ACC112 (cell line): ENCODE results near the gene C17orf75.

Experiments
- H2AFZ ChIP-seq: fragments of 200-600 bp; sonication (generic); one replicate; pipeline ENCODE4 v1.6.0; 2017; ENCODE audit warnings: antibody characterized with exemption, low read length; ENCODE audit not compliant: unreplicated experiment
- H3K27ac ChIP-seq: fragments of 200-600 bp; sonication (generic); 2 replicates; pipeline ENCODE4 v1.5.1; 2014; ENCODE audit warnings: low read depth, mild to moderate bottlenecking, antibody characterized with exemption, low read length, moderate library complexity
- H3K27me3 ChIP-seq: fragments of 200-600 bp; sonication (generic); 2 replicates; pipeline ENCODE4 v1.6.1; 2014; ENCODE audit warnings: mild to moderate bottlenecking, antibody characterized with exemption, low read length, moderate library complexity, mixed read lengths; ENCODE audit not compliant: insufficient read depth
- H3K36me3 ChIP-seq: fragments of 200-600 bp; sonication (generic); 2 replicates; pipeline ENCODE4 v1.6.1; 2016; ENCODE audit warnings: mild to moderate bottlenecking, antibody characterized with exemption, low read length, moderate library complexity, mixed read lengths; ENCODE audit not compliant: insufficient read depth
- H3K4me1 ChIP-seq: fragments of 200-600 bp; sonication (generic); one replicate; pipeline ENCODE4 v1.6.1; 2016; ENCODE audit warnings: low read length, mixed read lengths; ENCODE audit not compliant: insufficient read depth, unreplicated experiment, control insufficient read depth
- H3K4me3 ChIP-seq: fragments of 200-600 bp; sonication (generic); 2 replicates; pipeline ENCODE4 v1.5.1; 2014; ENCODE audit warnings: mild to moderate bottlenecking, low read depth, low read length
- H3K79me2 ChIP-seq: fragments of 200-600 bp; sonication (generic); one replicate; pipeline ENCODE4 v1.6.0; 2016; ENCODE audit warnings: low read length; ENCODE audit not compliant: control insufficient read depth, unreplicated experiment, insufficient read depth

Gene C17orf75

DNA sequence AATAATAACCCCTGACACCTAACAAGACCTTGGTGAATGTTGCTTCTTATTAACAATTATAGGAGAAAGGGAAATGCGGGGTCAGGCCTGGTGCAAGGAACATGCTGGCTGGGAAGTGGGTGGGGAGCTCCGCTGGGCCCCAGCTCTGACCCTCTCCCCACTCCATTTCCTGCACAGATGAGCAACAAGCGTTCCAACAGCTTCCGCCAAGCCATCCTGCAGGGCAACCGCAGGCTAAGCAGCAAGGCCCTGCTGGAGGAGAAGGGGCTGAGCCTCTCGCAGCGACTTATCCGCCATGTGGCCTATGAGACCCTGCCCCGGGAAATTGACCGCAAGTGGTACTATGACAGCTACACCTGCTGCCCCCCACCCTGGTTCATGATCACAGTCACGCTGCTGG lies 53.4 kb downstream of the C17orf75 start:
- H3K4me3 ChIP-seq = no peak overlapping the region
- H3K27ac ChIP-seq = no peak overlapping the region
- H3K79me2 ChIP-seq = no peaks in the 10 kb centered on the region
- no peaks in the 10 kb centered on the region for H3K27me3 ChIP-seq
- no peaks in the 10 kb centered on the region for H3K36me3 ChIP-seq
- H3K4me1 ChIP-seq = peaks cover 6% of the 10 kb centered on the region
- H2AFZ ChIP-seq = no peak overlapping the region

DNA sequence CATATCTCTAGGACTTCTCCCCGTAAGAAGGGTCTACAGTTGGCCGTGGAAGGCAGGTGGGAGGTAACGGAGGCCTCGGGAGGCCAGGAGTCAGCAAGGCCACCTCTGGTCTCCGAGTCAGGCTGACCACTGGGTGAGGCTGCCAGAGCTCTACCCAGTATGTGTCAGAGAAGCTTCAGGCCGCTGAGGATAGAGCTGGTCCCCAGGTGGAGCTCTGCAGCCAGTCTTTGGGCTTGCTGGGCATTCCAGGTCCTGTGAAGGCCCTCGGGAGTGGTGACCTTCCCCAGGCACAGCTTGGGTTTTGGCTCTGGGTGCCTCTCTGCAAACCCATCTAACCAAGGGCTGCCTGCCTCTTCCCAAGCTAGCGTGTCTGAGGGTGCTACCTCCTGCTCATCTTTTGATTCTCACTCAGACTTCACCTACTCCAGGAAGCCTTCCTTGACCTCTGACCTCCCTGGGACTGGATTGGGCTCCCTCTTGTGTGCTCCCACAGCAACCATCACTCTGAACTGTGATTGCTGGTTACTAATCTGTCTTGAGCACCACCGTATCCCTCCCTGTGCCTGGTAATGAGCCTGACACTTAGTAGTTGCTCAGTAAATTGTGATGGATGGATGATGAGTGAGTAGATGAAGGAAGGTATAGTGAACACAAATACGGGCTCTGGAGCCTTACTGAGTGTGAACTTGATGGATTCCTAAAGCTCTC lies 54.0 kb downstream of the C17orf75 start:
- Histone ChIP-seq H2AFZ (no peak overlapping the region), H3K4me1 (peaks cover 9% of the 10 kb centered on the region), H3K27ac (no peak overlapping the region), H3K79me2 (no peaks in the 10 kb centered on the region), H3K4me3 (no peak overlapping the region), H3K27me3 (no peaks in the 10 kb centered on the region), H3K36me3 (no peaks in the 10 kb centered on the region)

DNA sequence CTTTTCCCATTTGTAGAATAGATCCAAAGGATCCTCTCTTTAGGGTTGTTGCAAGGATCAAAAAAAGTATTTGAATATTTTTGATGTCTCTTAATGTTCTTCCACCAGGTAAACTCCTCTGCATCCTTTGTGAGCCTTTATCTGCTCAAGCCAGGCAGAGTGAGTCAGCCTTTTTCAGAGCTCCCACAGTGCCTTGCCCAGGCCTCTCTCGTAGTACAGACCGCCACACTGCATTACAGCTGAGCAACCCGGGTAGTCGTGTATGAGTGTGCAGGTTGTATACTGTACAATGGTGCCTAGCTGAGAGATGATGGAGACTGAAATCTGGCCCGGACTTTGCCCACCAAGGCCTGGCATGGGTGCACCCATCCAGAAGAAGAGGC lies 55.5 kb downstream of the C17orf75 start:
- Histone ChIP-seq H3K27me3 (no peaks in the 10 kb centered on the region), H3K4me1 (peaks cover 9% of the 10 kb centered on the region), H3K36me3 (no peaks in the 10 kb centered on the region), H2AFZ (no peak overlapping the region), H3K79me2 (no peaks in the 10 kb centered on the region), H3K4me3 (no peak overlapping the region), H3K27ac (no peak overlapping the region)

DNA sequence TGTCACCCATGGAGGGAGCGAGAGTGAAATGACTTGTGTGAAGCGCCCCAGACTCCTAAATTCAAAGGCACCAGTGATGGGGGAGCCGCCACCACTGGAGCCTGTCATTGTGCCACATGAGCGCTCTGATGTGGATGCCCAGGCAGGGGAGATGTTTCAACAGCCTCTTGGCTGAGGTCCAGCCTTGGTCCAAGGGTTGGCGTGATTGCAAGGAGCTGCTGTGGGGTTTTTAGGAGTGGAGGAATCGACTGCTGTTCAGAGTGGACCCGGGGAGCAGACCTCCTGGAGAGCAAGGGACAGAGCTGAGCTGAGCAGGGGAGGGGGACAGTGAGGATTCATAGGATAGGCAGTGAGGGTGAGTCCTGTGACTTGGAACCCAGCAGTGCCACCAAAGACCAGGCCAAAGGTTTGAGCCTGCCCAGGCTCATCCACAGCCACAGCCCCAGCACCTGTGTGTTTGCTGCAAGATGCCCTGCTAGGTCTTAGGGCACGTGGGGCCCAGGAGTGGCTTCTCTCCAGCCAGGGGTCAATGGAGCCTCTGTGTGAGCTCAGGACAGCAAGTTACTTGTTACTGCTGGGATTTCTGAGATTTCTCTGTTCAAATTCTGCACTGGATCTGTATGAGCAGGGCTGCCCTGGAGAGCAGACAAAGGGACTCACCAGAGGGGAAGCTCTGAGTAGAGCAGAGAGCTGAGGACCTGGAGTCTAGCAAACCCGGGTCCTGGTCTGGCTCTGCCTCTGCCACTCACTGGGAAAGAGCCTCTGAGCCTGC lies 56.0 kb downstream of the C17orf75 start:
- Histone ChIP-seq H3K4me1 (peaks cover 9% of the 10 kb centered on the region), H3K27me3 (no peaks in the 10 kb centered on the region), H3K79me2 (no peaks in the 10 kb centered on the region), H3K27ac (no peak overlapping the region), H3K4me3 (no peak overlapping the region), H3K36me3 (no peaks in the 10 kb centered on the region), H2AFZ (no peak overlapping the region)

DNA sequence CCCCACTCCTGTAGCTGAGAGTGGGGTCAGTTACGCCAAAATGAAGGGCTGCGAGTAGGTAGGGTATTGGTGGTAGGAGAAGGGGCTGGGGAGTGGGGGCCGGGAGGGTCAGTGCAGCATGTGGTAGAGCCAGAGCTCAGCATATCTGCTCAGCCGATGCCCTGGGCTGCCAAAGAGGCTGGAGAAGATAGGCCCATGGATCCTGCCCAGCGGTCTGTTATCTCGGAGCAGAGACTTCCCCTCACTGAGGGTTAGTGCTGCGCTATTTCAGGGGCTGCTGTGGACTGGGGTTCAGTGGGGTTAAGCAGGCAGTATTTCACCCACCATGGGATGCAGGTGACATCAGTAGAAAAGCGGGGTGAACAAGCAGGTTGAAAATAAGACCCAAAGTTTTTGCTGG lies 56.7 kb downstream of the C17orf75 start:
- peaks cover 9% of the 10 kb centered on the region for H3K4me1 ChIP-seq
- H3K27ac ChIP-seq = no peak overlapping the region
- no peaks in the 10 kb centered on the region for H3K27me3 ChIP-seq
- H3K79me2 ChIP-seq = no peaks in the 10 kb centered on the region
- no peak overlapping the region for H2AFZ ChIP-seq
- no peaks in the 10 kb centered on the region for H3K36me3 ChIP-seq
- H3K4me3 ChIP-seq = no peak overlapping the region

DNA sequence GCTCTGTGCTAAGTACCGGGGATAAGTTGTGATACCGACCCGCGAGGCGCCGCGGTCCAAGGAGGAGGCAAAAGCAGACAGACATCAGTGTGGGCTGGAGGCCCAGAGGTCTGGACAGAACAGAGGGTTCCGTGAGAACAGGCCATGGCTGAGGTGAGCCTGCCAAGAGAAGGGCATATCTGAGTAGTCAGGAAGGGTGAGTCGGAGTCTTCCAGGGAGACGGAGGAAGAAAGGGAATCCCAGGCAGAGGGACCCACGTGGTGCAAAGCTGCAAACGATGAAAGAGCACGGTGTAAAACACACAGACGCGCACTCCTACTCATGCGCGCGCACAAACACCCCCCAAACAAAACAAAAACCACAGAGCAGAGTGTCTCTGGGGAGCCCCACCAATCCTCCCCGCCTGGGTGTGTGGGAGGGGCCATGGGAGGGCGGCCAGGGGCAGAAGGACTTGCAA lies 58.2 kb downstream of the C17orf75 start:
- H3K4me1 ChIP-seq = peaks cover 9% of the 10 kb centered on the region
- H3K27ac ChIP-seq = no peak overlapping the region
- no peaks in the 10 kb centered on the region for H3K36me3 ChIP-seq
- H2AFZ ChIP-seq = no peak overlapping the region
- H3K79me2 ChIP-seq = no peaks in the 10 kb centered on the region
- H3K27me3 ChIP-seq = no peaks in the 10 kb centered on the region
- no peak overlapping the region for H3K4me3 ChIP-seq

DNA sequence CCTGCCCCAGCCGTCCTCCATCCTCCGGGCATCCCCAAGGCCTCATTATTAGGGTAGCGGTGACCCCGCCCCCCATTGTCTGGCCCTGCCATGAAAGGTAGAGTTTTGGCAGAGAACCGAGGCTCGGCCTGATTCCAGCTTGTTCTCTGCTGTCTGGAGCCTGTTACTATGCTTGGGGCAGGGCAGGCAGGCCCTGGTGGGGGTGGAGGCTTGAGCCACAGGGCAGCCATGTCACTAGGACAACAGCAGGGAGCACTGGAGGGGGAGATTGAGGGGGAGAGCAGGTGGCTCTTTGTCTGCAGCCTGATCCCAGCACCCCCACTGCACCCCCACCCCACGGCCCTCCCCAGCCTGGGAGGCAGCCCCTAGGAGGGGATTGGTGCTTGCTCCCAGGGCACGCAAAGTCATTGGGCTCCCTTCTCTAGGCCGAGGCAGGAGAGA lies 60.9 kb downstream of the C17orf75 start:
- Histone ChIP-seq H3K36me3 (no peaks in the 10 kb centered on the region), H3K4me1 (peaks cover 12% of the 10 kb centered on the region), H2AFZ (no peak overlapping the region), H3K27ac (no peak overlapping the region), H3K4me3 (no peak overlapping the region), H3K27me3 (no peaks in the 10 kb centered on the region), H3K79me2 (no peaks in the 10 kb centered on the region)

DNA sequence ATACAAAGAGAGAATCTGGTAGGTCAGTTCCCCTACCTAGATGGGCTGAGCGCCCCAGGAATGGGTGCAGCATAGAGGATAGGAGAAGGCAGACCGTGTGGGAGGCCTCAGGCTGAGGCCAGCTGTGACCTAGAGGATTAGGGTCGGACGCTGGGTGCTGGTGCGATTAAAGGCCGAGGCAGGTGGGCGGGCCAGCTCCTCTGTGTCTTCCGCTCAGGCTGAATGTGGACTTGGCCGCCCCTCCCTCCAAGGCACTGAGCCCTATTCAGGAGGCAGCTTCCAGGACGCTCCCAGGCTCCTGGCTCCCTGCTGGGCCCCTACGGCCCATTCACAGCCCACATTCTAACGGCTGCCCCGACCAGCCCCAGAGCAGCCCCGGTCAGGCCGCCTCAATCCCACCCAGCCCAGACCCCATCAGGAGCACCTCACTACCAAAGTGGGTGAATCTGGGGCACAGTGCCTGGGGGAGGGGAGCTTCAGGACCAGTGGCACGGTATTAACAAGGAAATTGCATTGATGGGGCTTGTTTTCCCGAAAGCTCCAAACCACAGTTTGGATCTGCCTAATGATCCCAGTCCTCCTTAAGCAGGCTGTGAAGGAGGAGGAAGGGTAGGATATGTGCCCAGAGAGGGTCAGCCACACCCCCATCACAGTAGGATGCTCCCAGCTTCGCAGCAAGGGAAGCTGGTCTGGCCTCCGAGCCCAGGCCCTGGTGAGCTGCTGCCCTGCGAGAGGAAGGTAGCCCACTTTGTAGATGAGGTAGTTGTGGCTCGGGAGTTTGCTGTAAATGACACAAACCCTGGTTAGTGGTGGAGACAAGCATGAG lies 61.9 kb downstream of the C17orf75 start:
- H3K4me3 ChIP-seq = no peak overlapping the region
- no peak overlapping the region for H2AFZ ChIP-seq
- H3K36me3 ChIP-seq = no peaks in the 10 kb centered on the region
- no peaks in the 10 kb centered on the region for H3K79me2 ChIP-seq
- peaks cover 21% of the 10 kb centered on the region for H3K4me1 ChIP-seq
- H3K27ac ChIP-seq = no peak overlapping the region
- no peaks in the 10 kb centered on the region for H3K27me3 ChIP-seq

DNA sequence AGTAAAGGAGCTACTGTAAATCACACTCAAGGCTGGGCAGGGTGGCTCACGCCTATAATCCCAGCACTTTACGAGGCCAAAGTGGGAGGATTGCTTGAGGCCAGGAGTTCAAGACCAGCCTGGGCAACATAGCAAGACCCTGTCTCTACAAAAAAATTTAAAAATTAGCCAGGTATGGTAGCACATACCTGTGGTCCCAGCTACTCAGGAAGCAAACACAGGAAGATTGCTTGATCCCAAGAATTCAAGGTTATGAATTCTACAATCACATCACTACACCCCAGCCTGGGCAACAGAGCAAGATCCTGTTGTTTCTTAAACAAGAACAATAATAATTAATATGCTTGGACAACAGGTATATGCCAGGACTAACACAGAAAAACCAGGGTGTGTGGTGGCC lies 63.2 kb downstream of the C17orf75 start:
- Histone ChIP-seq H3K4me1 (peaks cover 23% of the 10 kb centered on the region), H3K79me2 (no peaks in the 10 kb centered on the region), H3K27ac (no peak overlapping the region), H3K36me3 (no peaks in the 10 kb centered on the region), H2AFZ (no peak overlapping the region), H3K27me3 (no peaks in the 10 kb centered on the region), H3K4me3 (no peak overlapping the region)
